ENCODE measurements around the gene PLEKHS1.
"Not testable (repeated sequence)": the region's sequence is repeated elsewhere in the genome, so short reads cannot be mapped to it uniquely, and the experiment has no call there.

PLEKHS1 gene

DNA sequence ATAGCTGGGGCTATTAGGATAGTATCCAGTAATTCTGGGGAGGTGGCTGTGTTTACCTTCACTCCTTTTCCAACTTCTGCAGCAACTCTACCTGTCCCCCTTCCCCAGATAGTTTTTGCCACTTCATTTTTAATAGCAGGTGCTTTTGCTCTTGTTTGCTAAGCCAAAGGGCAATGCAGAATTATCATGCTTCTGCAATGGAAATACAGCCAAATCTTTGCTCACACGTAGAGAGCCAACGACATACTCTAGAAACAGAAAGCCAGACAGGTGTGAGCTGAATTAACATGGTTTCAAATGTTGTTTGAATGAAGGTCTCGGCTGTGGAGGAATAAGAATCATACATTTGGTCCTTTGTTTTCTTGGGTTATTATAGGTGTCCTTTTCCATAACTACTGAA is 14.4 kb downstream of the PLEKHS1 start:
- 0 out of 2 replicates have a peak overlapping the region, but pooled peaks have one; percentile 21 for H3K4me3 ChIP-seq (ENCODE audit: low read depth, low read length)
- no peak for DNase-seq (ENCODE audit: low read depth)
- TF ChIP-seq, protein P1, sequence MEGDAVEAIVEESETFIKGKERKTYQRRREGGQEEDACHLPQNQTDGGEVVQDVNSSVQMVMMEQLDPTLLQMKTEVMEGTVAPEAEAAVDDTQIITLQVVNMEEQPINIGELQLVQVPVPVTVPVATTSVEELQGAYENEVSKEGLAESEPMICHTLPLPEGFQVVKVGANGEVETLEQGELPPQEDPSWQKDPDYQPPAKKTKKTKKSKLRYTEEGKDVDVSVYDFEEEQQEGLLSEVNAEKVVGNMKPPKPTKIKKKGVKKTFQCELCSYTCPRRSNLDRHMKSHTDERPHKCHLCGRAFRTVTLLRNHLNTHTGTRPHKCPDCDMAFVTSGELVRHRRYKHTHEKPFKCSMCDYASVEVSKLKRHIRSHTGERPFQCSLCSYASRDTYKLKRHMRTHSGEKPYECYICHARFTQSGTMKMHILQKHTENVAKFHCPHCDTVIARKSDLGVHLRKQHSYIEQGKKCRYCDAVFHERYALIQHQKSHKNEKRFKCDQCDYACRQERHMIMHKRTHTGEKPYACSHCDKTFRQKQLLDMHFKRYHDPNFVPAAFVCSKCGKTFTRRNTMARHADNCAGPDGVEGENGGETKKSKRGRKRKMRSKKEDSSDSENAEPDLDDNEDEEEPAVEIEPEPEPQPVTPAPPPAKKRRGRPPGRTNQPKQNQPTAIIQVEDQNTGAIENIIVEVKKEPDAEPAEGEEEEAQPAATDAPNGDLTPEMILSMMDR (IDR thresholded peaks at IDR 0.05; ENCODE audit: control insufficient read depth, extremely low read depth, insufficient read depth), result no peak

DNA sequence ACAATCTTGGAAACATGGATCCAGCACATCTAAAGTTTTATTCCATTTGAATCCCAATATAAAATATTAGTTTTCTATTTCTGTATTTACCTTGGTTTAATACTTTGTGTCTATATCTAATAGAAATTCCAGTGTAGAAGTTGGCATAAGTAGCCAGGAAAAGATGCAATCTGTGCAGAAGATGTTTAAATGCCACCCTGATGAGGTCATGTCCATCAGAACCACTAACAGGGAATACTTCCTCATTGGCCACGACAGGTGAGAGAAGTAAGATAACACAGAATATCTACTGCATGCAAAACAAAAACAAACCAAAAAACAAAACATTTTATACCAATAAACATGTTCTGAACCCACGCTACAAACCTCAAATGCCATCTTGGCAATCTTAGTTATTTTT is 15.7 kb downstream of the PLEKHS1 start:
- no peak overlapping the region for H3K4me3 ChIP-seq (ENCODE audit: low read depth, low read length)
- peak; percentile 75 for DNase-seq (ENCODE audit: low read depth)
- TF ChIP-seq, protein P1 (IDR thresholded peaks at IDR 0.05; ENCODE audit: control insufficient read depth, extremely low read depth, insufficient read depth), result no peak

DNA sequence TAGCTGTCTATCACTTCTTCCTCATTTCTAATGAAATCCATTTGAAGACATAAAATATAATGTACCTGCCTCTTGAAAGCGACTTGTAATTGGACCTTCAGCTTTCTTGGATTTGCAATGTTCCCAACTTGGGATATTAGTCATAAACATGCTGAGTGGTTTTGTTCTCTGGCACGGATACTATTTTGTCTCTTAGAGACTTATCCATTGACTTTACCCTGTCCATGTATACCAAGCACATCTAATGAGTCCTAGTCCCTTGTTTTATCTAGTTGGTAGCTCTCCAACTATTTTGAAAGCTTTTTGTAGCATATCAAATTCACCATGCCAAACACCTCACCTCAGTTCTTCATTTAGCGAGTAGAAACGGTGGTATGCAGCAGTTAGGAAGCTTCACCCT is 18.9 kb downstream of the PLEKHS1 start:
- TF ChIP-seq, protein P1 (IDR thresholded peaks at IDR 0.05; ENCODE audit: control insufficient read depth, extremely low read depth, insufficient read depth), result no peak
- no peak for DNase-seq (ENCODE audit: low read depth)
- no peak overlapping the region for H3K4me3 ChIP-seq (ENCODE audit: low read depth, low read length)

DNA sequence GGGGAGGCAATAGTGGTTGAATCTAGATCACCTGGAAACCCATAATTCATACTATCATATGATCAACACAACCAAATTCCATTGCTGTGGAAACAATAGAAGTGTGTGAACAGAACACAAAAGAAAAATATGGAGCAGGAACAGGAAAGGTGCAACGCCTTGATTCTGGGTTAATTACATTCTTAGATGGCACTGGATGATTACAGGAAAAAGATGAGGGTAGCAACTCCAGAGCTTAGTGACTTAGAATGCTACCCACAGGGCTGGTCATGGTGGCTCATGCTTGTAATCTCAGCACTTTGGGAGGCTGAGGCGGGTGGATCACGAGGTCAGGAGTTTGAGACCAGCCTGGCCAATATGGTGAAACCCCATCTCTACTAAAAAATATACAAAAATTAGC is 19.6 kb downstream of the PLEKHS1 start:
- not testable (repeated sequence) for DNase-seq (ENCODE audit: low read depth)

DNA sequence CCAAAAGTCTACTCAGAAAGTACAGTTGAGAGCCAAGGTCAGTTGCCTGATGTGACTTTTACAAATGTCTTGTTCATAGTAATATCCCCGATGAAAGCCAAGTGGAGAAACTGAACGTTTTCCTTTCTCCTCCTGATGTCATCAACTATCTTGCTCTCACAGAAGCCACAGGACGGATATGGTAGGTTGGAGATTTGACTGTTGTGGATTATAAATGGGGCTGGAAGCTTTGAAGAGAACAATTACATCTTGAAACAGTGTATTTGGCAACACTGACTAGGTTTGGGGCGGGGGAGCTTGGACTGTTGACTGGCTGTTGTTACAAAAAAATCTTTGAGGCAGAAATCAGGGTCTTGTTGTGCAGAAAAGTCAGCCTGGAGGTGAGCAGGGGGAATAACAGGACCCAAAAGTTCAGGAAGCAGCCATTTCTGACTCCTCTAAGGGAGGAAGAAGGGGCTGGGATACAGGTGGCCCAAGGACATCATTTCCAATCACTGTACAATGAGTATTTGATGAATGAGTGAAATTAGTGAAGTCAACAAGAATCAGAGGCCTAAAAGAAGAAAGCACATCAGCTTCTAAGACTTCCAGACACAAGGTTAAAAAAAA is 24.3 kb downstream of the PLEKHS1 start:
- no peak overlapping the region for H3K4me3 ChIP-seq (ENCODE audit: low read depth, low read length)
- DNase-seq (ENCODE audit: low read depth), result no peak
- TF ChIP-seq, protein P1 (IDR thresholded peaks at IDR 0.05; ENCODE audit: control insufficient read depth, extremely low read depth, insufficient read depth), result no peak

More for the DNA sequence above, 19.6 kb downstream of the PLEKHS1 start:
- not testable (repeated sequence) for H3K4me3 ChIP-seq (ENCODE audit: low read depth, low read length)

DNA sequence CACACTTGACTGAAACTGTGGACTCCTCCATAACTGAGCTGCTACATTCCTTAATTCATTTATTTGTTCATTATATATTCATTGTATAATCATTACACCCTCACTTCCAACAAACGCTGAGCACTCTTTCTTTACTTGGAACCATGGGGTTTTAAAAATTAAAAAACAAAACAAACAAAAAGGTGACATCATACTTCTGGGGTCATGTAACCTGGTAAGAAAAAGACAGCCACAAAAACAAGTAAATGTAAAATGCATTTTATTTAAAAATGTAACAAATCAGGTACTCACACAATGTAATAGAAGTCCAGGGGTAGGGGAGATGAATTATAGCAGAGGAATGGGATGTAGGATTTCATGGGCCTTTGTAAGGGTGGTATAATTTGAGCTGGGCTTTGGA is 25.1 kb downstream of the PLEKHS1 start:
- TF ChIP-seq, protein P1 (IDR thresholded peaks at IDR 0.05; ENCODE audit: control insufficient read depth, extremely low read depth, insufficient read depth), result no peak
- H3K4me3 ChIP-seq (ENCODE audit: low read depth, low read length), result no peak overlapping the region
- no peak for DNase-seq (ENCODE audit: low read depth)

DNA sequence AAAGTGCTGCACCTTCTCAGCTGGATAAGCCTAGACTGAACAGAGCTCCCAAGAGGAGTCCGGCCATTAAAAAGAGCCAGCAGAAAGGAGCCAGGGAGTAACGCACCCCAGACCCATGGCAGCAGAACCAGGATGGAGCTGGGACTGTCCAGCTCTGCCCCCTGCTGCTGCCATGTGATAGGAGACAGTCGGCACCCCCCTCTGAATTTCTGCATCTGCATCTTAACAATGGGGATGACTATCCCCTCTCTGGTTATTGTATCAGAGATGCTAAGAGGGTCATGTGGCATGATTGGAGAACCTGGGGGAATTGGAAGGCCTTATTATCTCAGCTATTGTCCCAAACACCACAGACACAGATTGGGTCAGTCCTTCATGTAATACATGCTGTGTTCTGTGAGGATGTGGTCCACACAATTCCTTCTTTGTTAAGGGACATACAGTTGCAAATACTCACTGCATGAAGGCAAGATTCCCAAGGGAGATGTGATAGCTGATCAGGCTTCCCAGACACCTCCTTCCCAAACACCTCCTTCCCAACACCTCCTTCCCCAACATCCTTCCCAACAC is 29.3 kb downstream of the PLEKHS1 start:
- no peak overlapping the region for H3K4me3 ChIP-seq (ENCODE audit: low read depth, low read length)
- no peak for DNase-seq (ENCODE audit: low read depth)
- TF ChIP-seq, protein P1 (IDR thresholded peaks at IDR 0.05; ENCODE audit: control insufficient read depth, extremely low read depth, insufficient read depth), result no peak; the same call in 1 of the 2 replicates
